Measurements from ENCODE around the gene CIRBP.

CIRBP gene

DNA sequence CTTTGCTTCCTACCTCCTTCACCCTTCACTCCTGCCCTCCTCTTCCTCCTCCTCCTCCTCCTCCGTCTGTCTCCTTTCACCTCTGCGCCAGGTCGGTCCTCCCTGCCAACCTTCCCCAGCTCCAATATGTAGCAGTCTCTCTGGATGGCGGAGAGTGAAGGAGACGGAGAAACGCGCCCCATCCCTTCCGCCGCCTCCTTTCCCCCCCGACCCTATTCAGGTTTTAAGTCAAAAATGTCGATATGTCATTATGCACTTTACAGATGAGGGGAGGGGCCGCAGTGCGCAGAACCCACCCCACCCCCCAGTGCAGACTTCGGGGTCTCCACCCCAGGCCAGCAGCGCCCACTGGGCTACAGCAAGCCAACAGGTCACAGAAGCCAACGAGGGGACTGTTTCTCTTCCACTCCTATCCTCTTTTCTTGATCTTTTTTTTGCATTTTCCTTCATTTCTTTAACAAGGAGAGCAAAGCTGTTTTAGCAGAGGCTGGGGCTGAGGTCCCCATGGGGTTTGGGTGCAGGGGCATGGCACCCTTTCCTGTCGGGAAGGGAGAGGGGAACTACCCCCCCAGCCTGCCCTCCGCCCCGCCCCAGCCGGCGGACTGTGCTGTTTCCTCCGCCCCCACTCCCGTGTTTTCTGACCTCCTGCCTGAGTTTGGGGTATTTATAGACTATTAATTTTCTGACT, 11.5 kb upstream of the CIRBP start:
- DNase-seq = no peak

- DNase-seq = no peak
These were observed 11.0 kb upstream of the CIRBP start for GRCh38 chr19:1258163-1258492.

- no peak for DNase-seq
These were observed 10.4 kb upstream of the CIRBP start for GRCh38 chr19:1258707-1259205.

DNA sequence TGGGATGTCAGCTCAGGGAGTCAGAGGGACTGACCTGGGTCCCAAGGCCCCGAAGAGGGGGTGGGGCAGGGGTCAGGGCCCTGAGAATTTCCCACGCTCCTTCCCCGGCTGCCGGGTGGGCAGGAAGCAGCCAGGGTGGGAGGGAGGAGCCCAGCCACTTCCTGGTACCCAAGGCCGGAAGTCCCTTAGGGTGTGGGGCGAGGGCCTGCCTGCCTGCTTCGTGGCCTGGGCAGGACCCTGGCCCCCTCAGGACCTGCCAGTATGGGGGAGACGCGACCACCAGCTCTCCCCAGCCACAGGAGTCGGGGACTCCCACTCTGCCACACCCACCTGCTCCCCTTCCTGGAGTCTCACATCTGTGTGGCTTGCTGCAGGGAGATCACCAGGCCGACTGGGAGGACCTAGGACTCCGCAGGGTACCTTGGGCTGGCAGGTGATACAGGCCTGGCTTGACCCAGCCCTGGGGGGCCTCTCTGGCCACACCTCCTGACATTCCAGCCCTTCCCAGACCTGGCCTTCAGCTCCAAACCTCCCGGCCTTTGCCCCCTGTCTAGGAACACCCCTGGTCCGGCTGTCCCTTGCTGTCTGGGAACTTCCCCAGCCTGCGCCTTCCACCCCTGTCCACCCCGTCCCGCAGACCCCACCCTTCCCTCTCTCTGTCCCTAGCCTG, 9.8 kb upstream of the CIRBP start:
- peak; percentile 63 for DNase-seq

DNA sequence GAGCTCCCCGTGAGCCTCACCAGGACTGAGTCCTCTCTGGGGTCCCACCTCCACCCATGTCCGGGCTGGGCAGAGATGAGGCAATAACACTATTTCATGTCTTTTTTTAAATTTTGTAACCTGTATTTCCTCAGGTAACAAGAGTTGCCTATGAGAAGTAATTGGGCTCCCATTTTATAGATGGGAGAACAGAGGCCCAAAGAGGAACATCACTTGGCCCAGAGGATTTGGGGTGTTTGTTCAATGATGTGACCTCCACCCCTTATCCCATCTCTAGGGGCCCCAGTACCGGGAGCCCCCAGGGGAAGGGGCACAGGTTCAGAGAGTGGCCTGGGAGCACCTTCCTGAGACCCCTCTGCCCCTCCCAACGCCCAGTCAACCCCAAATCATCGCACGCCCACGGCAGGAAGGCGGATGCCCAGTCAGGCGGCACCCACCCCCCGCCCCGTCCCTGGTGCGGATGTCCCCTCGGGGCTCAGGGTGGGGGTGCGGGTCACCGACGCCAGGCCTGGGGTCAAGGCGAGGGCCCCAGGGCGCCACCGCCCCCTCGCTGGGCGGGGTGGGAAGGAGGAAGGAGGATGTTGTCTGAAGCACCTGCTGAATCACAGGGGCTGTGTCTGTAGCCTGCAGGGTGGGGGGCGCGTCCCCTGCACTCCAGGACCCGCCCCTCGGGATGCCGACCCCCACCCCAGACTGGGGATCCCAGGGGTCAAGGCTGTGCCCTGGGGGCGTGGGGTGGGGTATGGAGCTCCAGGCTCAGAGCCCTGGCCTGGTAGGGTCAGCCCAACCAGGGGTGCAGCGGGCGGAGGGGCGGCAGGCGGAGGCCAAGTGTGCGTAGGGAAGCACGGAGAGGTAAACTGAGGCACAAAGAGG, 9.0 kb upstream of the CIRBP start:
- DNase-seq = no peak

GRCh38 chr19:1260749-1261537, 8.2 kb upstream of the CIRBP start:
- peak; percentile 94 for DNase-seq

DNA sequence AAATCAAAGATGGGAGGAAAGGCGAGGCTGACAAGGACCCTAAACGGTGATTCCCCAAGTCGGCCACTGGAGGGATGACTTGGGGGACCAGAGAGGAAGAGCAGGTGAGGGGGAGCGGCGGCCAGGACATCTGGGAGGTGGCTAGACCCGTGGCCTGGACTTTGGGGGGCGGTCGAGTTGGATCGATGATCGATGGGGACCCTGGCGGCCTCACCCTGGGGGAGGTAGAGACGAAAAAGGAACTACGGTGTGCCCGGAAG, 7.7 kb upstream of the CIRBP start:
- peak; percentile 54 for DNase-seq

- DNase-seq = peak; percentile 70
These were observed 7.1 kb upstream of the CIRBP start for GRCh38 chr19:1261798-1262622.

DNA sequence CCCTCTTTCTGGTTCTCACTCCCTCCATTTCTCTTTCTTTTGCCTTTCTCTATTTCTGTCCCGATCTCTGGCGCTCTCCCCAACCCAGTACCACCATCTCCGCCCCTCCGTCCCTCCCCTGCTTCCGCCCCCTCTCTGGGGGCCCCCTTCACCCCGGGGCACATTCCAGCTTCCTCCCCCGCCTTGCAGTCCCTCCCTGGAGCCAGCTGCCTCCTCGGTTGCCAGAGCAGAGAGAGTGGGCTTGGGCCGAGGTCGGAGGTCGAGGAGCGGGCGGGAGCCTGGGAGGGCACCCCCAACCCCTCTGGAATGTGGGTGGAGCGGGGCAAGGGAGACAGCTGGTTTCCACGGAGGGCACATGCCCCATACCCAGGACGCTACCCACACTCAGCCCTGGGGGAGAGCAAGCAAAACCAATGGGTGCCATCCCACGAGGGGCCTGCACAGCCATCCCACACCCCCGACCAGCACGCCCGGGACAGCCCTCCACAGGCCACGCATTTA, 6.5 kb upstream of the CIRBP start:
- DNase-seq = no peak

- DNase-seq = peak; percentile 45
These were observed 5.9 kb upstream of the CIRBP start for GRCh38 chr19:1263188-1263587.

- DNase-seq = no peak
These were observed 4.1 kb upstream of the CIRBP start for GRCh38 chr19:1264801-1265614.

DNA sequence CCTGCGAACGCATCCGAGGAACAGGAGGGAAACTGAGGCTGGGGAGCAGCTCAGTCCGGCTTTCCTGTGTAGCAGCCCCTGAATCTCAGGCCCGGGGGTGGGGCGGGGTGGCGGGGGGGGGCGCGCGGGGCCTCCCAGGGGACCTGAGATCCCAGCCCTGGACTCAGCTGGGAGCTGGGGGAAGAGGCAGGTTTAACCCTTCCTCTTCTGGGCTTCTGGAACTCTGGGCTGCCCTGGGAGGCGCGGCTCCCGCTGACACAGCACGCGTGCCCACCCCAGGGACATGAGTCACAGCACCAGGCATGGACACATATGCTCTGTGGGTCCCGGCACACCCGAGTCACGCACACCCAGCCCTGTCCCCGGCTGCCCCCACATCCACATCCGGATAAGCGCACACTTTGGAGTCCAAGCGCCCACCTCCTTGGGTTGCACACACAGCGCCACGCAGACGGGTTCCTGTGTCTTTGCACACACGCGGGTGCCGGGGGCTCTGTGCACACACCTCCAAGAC, 3.5 kb upstream of the CIRBP start:
- peak; percentile 56 for DNase-seq

GRCh38 chr19:1266129-1266915, 2.8 kb upstream of the CIRBP start:
- peak; percentile 92 for DNase-seq

GRCh38 chr19:1266916-1267476, 2.1 kb upstream of the CIRBP start:
- DNase-seq = peak; percentile 57

GRCh38 chr19:1267477-1268225, 1.5 kb upstream of the CIRBP start:
- no peak for DNase-seq

DNA sequence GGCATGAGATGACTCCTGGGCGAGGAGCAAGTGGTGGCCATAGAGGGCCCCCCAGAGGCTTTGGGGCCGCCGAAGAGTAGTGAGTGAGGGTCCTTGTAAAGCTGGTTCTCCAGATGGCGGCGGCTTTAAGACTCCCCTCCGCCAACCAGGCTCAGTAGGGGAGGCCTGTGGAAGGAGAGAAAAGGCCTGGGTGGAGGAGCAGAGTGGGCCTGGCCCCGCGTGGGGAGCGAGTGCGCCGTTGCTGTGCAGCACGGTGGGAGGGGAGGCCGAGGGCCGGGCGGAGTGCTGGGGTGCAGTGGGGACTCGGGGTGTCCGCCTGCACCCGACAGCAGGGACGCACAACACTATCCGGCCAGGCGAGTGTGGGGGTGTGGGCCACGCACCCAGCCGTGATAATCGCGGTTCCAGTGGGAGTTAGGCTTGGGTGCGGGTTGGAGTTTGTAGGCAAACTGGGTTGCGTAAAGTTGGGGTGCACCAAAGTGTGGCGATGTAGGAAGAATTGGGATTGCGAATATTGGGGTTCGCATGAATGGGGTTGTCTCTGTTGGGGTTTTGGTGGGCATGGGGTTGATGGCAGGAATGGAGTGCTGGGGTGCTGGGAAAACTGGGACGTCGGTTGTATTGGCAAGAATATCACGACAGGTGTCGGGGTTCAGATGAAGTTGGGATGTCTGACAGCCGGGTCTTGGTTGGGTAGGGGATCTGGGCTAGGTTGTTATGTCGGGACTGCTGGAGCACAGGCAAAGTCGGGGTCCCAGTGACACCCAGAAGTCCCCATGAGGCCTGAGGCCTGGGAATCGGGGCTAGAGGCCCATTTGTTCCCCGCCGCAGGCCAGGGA, 687 bp upstream of the CIRBP start:
- no peak for DNase-seq

GRCh38 chr19:1269478-1270212, 513 bp downstream of the CIRBP start:
- peak; percentile 86 for DNase-seq

All from hematopoietic multipotent progenitor cell treated with erythropoietin and hydrocortisone succinate and interleukin-3 and kit ligand, for 8 days (in vitro differentiated cells).